HG02798 (cell line): Measurements from ENCODE around the gene GABRG1.

Source experiments
- ATAC-seq: cut with Tn5 transposase; IDR thresholded peaks from one replicate; pipeline ENCODE4 v1.9.1; 2021; ENCODE audit warnings: mild to moderate bottlenecking; ENCODE audit not compliant: unreplicated experiment, poor library complexity

Gene GABRG1

DNA sequence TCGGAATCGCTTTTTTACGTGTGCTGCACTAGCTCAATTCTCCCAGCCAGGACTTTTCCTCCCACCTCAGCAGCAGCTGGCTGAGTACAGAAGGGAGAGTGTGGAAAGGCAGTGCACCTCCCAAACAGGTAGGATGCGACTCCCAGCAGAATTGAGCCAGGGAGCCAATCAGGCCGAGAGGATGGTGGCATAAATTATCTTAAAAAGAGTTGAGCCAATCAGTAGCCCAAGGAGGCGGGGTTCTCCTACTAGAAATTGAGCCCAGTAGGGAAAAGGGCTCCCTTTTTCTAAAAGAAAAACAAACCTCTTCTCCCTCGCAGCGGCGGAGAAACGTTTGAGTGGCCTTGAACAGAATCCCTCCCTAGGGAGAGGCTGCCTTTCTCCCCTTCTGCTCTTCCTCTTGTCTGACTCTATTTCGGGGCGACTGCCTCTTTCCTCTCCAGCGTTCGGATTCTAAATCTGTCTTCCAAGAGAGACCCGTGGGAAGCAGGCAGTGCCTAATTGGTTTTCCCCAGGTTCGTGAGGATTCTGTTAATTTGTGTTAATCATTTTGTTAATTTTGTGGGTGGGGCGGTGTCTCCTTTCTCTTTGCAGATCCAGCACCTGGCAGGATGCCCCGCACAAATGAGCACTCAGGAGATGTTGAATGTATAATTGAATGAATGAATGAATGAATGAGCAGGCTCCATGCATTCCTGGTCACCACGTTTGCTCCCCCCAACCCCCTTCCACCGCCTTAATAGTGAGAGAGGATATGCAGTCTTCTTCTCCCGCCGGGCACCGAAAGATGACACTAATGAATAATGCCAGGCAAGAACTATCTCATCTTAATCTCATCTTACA, at the start of gene GABRG1:
GABRG1 (minus strand) TSS at position 142 of the 843 bp plus-strand sequence; CDS start at position 1, 141 bp downstream.
- no peak for ATAC-seq

DNA sequence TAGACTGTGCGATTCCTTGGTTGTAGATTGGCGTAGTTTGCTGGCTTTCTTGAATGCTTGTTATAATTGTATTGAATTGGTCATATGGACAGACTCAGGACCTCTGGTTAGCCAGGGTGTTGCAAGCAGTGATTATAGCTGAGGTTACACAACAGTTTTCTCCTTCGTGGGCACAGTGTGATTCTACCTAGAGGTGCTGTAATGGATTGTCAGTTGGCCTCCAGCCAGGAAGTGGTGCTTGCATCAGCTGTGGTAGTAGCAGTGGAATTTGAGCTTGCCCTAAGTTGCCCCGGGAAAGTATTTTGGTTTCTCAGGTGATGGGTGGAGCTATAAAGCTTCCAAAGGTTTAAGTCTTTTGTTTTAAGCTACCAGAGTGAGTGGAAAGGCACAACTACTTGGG, 23.1 kb upstream of the GABRG1 start:
- no peak for ATAC-seq

DNA sequence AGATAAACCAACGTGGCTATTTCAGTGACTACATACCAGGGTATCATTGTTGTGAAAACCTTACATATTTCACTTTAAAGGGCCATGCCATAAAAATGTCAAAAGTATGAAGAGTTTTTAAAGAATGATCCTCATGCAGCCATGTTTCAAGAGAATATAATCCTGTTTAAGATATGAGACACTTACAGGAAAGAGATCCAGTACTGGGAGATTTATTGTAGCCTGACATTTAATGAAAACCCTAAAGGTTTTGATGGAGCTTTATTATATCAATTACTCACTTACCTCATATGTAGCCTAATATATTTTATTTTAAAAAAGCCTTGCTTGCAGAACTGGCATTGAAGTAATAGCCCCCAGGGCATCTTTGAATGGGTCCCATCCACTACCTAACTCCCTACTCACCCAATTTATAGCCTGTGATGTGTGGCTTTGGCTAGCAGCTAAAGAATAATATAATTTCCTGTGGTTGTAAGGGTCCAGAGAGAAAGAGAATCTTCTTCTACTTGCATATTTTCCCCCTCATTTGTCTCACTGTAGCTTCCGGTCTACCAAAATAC, 7.7 kb upstream of the GABRG1 start:
- ATAC-seq: no peak

DNA sequence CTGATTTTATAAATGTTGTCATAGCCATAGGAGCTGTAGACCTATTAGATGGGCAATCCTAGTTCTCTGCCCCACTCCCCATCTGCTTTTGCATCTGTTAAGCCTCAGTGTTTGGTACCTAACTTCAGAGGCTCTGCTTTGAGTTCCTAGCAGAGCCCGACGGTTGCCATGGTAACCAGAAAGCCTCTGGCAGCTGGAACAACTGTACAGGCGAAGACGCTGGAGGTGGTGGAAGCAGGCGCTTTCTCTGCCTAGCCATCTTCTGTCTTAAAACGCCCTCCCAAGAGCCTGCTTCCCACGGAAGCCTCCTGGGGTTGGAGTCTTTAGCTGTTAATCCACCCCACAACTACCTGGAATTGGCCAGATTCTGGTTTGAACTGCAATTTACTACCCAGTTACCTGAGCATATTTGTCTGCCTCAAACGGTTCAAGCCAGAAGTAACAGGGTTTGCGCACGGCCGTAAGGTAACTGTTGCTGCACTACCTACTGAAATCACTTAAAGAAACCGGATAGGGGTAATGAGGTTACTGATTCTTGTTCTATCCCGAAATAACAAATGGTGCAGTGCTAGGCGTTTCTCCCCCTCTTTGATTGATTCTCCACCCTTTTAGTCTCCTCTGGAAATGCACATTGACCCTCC, 1.0 kb upstream of the GABRG1 start:
- no peak for ATAC-seq

DNA sequence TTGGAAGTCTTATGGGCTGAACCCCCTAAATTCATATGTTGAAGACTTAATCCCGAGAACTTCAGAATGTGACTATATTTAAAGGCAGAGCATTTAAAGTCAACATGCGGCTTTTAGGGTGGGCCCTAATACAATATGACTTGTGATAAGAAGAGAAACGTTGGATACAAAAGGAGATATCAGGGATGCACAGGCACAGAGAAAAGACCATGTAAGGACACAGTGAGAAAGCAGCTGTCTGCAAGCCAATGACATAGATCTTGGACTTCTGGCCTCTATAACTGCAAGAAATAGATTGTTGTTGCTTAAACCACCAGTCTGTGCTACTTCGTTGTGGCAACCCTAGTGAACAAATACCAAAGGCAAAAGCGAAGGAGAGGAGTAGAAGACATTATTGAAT, 42.2 kb downstream of the GABRG1 start:
- ATAC-seq: no peak

DNA sequence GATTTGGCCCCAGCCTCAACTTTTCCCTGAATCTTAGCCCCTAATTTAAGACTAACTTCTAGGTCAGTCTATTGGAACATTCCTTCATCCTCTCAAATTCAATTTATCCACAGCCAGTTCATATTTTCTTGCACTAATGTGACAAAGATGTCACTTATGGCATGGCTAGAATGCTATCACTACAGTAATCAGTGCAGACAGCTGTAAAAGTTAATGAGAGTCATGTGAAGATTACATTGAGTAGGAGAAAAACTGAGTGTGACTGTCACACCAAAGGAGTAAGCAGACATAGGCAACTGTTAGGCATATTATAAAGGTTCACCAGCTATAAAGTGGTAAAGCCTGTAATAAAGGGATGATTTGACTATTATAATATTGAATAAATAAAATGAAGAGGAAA, 42.6 kb downstream of the GABRG1 start:
- no peak for ATAC-seq

DNA sequence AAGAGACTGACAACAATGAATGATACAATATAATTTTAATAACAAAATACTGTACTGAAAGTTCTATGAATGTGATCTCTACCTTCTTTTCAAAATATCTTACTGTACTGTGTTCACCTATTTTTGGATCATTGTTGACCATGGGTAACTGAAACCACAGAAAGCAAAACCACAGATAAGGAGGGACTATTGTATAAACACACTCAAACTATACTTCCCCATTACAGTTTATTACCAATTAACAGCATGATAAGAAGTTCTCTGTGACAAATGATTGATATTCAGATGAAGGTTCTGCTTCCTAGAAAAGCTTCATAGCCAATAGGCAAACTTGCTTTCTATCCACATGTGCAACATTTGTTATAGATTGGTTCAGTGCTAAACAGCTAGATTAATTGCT, 50.1 kb downstream of the GABRG1 start:
- ATAC-seq: no peak

DNA sequence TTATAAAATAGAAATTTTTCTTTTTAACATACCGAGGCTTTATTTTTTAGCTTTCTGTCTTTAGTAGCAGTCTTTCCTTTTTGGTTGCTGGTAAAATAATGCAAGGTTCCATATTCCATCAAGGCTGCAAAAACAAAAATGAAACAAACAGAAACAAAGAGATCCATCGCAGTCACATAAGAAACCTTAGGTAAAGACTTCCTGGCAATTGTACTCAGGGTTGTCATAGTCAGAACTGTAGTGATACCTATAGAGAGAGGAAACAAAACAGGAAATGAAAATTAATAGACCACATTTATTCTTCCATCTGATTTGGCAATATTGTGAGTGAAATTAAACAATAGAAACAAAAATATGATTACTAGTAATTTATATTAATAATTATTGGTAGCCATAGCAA, 72.5 kb downstream of the GABRG1 start:
- no peak for ATAC-seq

DNA sequence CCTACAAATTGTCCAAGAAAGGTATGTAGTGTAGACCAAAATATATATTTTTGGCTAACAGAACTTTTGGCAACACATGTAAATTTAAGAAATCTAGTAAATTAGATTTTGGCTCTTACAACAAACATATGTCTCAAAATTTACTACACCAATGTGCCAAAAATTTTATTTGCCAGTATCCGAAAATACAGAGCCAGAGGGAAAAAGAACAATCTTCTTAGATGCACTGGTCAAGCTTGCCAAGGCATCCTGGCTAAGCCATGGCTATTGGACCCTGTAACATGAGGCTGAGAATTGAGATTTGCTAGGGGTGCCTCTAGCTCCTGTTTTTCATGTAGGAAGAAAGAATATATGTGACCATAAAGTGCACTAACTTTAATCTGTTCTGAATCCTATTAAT, 91.8 kb downstream of the GABRG1 start:
- no peak for ATAC-seq

DNA sequence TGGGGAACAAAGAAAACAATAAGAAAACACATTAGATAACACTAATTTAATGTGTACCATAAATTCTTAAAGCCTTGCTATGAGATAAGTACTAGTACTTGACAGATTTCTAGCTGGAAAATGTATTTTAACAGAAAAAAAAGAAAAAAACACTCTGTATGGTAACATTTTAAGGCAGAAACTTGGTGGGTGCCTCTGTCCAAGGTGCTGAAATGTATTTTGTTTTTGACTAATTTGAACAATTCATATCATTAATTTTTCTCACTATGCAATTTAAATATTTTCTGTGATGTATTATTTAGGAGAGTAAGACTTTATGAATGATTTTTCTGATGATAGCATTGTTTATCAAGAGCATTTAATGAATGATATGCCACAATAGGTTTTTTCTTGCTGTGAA, 107.5 kb downstream of the GABRG1 start:
- no peak for ATAC-seq

DNA sequence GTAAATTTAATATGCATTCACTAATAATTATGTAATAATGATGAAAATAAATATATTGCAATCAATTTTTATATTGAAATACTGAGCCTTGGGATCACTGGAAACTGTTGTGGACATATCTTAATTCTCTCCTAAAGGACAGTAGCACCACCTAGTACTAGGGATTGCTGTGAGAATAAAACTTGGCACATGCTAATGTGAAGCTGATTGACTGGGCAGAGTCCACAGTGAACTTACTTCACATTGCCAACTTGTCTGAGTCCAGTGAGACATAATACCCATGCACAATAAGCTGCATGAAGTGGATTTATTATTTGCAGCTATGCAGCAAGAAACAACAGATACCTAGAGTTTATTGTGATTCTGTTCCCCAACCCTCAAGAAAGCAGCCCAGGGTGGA, 131.1 kb downstream of the GABRG1 start:
- ATAC-seq: no peak

DNA sequence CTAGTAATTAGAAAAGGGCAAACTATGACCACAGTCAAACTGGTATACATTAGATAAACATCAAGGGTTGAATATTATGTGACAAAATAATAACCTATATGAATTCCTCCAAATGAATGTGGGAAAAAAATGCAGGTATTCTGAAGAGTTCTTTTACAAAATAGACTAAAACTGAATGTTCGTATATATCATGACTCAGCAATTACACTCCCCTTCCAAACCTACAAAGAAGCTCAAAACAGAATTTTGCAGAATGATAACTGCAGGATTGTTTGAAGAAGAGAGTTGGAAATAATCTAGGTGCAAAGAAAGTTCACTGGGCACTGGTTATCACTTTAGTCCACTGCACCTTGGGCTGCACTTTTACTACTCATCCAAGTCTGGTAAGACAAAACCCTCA, 134.1 kb downstream of the GABRG1 start:
- ATAC-seq: no peak

DNA sequence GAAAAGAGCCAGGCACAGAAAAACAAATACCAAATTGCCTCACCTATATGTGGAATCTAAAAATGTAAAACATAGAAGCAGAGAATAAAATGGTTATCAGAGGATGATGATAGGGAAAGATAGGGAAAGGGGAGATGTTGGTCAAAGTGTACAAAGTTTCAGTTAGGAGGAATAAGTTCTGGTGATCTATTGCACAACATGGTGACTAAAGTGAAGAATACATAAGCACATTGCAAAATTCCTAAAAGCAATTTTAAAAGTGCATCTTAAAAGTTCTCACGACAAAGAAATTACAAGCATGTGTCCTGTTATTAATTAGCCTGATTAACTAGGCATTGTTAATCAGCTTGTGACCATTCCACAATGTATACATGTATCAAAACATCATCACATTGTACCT, 136.0 kb downstream of the GABRG1 start:
- no peak for ATAC-seq
